ENCODE measurements around the gene FAM199X. TPM values are rescaled to one million over a fixed set of nuclear protein-coding genes. Genes with fewer than 3 reads are reported as not detected.
A peak's percentile ranks its signal among the peaks of the same experiment; 100 is the strongest.

Gene FAM199X
- total RNA-seq, 2 experiments from 2014 or later: 11.9 to 12.1 TPM

- Mint-ChIP-seq H3K27ac (peak within 1 kb of the TSS; percentile 100), H3K4me1 (peaks cover 22% of the 10 kb centered on the region), H3K27me3 (no peaks in the 10 kb centered on the region), H3K4me3 (peak within 1 kb of the TSS; percentile 97), H3K9me3 (ENCODE audit: low read depth) (no peaks in the 10 kb centered on the region), H3K36me3 (peaks cover 1% of the 10 kb centered on the region)
- CTCF ChIA-PET: interaction anchor here (1.7 to 2.3 kb wide), 3 partner anchors 10 to 238 kb away, joined by 8 to 14 read pairs (median 12); partner anchors contain the start of genes FAM199X and ZCCHC18
- DNase-seq (peak; percentile 86), ATAC-seq (peak; percentile 94)
Measured at GRCh38 chrX:104156630-104157529, 9.4 kb upstream of the FAM199X start, which contains the start of gene SLC25A53. Gene SLC25A53 (minus strand): TSS chrX:104157009. CDS start chrX:104105257, 51,752 bp downstream.

- DNase-seq (no peak), ATAC-seq (no peak)
- Mint-ChIP-seq H3K27ac (peak overlapping the region; percentile 36), H3K4me3 (peak overlapping the region; percentile 70), H3K9me3 (ENCODE audit: low read depth) (no peaks in the 10 kb centered on the region), H3K36me3 (peaks cover 1% of the 10 kb centered on the region), H3K4me1 (peaks cover 32% of the 10 kb centered on the region), H3K27me3 (no peaks in the 10 kb centered on the region)
- CTCF ChIA-PET: interaction anchor here (1.8 to 2.7 kb wide), 2 partner anchors 10 to 54 kb away, joined by 4 to 14 read pairs; partner anchors contain the start of gene SLC25A53
Measured at GRCh38 chrX:104166735-104167436, 633 bp downstream of the FAM199X start.

- ATAC-seq: no peak
- CTCF ChIA-PET: no interaction called here
- Mint-ChIP-seq H3K27ac (peak overlapping the region; percentile 28), H3K9me3 (ENCODE audit: low read depth) (no peaks in the 10 kb centered on the region), H3K4me1 (peaks cover 32% of the 10 kb centered on the region), H3K4me3 (peak overlapping the region; percentile 70), H3K36me3 (peaks cover 1% of the 10 kb centered on the region), H3K27me3 (no peaks in the 10 kb centered on the region)
- DNase-seq: no peak
Measured at GRCh38 chrX:104168127-104168526, 1.9 kb downstream of the FAM199X start.

GRCh38 chrX:104172121-104172520 is 5.9 kb downstream of the FAM199X start:
- no peak for DNase-seq
- peaks cover 24% of the 10 kb centered on the region for H3K4me1 Mint-ChIP-seq
- H3K4me3 Mint-ChIP-seq: no peak overlapping the region
- H3K27me3 Mint-ChIP-seq: no peaks in the 10 kb centered on the region
- no peaks in the 10 kb centered on the region for H3K9me3 Mint-ChIP-seq (ENCODE audit: low read depth)
- CTCF ChIA-PET: no interaction called here
- peaks cover 7% of the 10 kb centered on the region for H3K36me3 Mint-ChIP-seq
- no peak for ATAC-seq
- H3K27ac Mint-ChIP-seq: no peak overlapping the region

DNA sequence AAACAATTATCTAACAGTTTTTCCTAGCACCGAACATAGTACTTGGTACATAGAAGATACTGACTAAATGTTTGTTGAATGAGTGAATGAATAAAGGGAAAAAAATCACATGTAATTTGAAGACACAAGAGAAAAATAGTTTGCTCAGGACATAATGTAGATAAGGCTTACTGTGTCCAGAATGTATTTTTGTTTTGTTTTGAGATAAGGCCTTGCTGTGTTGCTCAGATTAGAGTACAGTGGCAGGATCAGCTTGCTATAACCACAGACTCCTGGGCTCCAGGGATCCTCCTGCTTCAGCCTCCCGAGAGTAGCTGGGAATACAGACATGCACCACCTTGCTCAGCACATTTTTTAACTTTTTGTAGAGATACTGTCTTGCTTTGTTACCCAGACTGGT is 6.5 kb downstream of the FAM199X start:
- CTCF ChIA-PET: interaction anchor here (1.5 kb wide), 1 partner anchor 18 kb away, joined by 4 read pairs; no protein-coding TSS in a partner anchor
- Mint-ChIP-seq H3K36me3 (peaks cover 8% of the 10 kb centered on the region), H3K4me1 (peaks cover 20% of the 10 kb centered on the region), H3K4me3 (no peak overlapping the region), H3K9me3 (ENCODE audit: low read depth) (no peaks in the 10 kb centered on the region), H3K27ac (no peak overlapping the region), H3K27me3 (no peaks in the 10 kb centered on the region)
- no peak for DNase-seq
- no peak for ATAC-seq

DNA sequence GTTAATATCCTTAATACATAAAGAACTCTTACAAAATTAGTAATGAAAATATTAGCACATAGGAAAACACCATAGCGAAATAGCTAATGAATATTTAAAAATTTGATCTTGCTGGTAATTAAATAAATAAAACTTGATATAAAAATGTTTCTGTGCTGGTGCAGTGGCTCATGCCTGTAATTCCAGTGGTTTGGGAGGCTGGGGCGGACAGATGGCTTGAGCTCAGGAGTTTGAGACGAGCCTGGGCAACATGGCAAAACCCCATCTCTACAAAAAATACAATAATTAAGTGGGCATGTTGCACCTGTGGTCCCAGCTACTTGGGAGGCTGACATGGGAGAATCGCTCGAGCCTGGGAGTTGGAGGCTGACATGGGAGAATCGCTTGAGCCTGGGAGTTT is 7.6 kb downstream of the FAM199X start:
- no peaks in the 10 kb centered on the region for H3K27me3 Mint-ChIP-seq
- H3K4me3 Mint-ChIP-seq: no peak overlapping the region
- H3K36me3 Mint-ChIP-seq: peaks cover 13% of the 10 kb centered on the region
- ATAC-seq: no peak
- no peak for DNase-seq
- peaks cover 11% of the 10 kb centered on the region for H3K4me1 Mint-ChIP-seq
- CTCF ChIA-PET: interaction anchor here (1.5 kb wide), 1 partner anchor 17 kb away, joined by 4 read pairs; no protein-coding TSS in a partner anchor
- H3K9me3 Mint-ChIP-seq (ENCODE audit: low read depth): no peaks in the 10 kb centered on the region
- H3K27ac Mint-ChIP-seq: no peak overlapping the region

DNA sequence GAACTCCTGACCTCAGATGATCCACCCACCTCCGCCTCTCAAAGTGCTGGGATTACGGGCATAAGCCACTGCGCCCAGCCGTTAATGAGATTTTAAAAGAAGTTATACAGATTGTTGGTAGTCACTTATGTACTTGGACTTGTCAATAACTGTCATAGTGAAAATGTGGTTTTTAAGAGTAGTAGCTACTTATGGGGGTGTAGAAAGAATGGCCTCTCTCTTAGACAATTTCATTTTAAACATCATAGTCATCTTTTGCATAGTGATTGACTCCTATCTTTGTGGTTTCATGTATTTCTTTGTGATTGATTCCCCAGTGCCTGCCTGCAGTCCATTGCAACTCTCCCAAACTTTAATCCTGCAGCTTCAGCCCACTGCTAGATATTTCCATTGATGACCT is 17.4 kb downstream of the FAM199X start:
- no peak overlapping the region for H3K27ac Mint-ChIP-seq
- H3K9me3 Mint-ChIP-seq (ENCODE audit: low read depth): no peaks in the 10 kb centered on the region
- H3K4me3 Mint-ChIP-seq: no peak overlapping the region
- CTCF ChIA-PET: no interaction called here
- no peaks in the 10 kb centered on the region for H3K27me3 Mint-ChIP-seq
- H3K36me3 Mint-ChIP-seq: peaks cover 15% of the 10 kb centered on the region
- DNase-seq: no peak
- H3K4me1 Mint-ChIP-seq: peaks cover 14% of the 10 kb centered on the region
- no peak for ATAC-seq

DNA sequence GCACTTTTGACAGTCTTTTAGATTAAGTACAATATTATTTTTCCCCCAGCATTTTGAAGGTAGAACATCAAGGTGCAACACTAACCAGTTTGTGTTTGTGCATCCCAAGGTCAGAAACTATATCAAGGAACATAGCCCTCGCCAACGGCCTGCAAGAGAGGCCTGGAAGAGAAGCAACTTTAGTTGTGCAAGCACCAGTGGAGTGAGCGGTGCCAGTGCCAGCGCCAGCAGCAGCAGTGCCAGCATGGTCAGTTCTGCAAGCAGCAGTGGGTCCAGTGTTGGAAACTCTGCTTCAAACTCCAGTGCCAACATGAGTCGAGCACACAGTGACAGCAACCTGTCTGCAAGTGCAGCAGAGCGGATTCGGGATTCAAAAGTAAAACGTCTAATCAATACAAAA is 21.7 kb downstream of the FAM199X start:
- Mint-ChIP-seq H3K9me3 (ENCODE audit: low read depth) (no peaks in the 10 kb centered on the region), H3K27me3 (no peaks in the 10 kb centered on the region), H3K36me3 (peaks cover 15% of the 10 kb centered on the region), H3K4me3 (no peak overlapping the region), H3K4me1 (peaks cover 11% of the 10 kb centered on the region), H3K27ac (no peak overlapping the region)
- CTCF ChIA-PET: no interaction called here
- DNase-seq (no peak), ATAC-seq (no peak)

GRCh38 chrX:104189837-104190236 is 23.6 kb downstream of the FAM199X start:
- Mint-ChIP-seq H3K9me3 (ENCODE audit: low read depth) (no peaks in the 10 kb centered on the region), H3K36me3 (peaks cover 14% of the 10 kb centered on the region), H3K27ac (no peak overlapping the region), H3K27me3 (no peaks in the 10 kb centered on the region), H3K4me3 (no peak overlapping the region), H3K4me1 (peaks cover 3% of the 10 kb centered on the region)
- CTCF ChIA-PET: no interaction called here
- DNase-seq (no peak), ATAC-seq (no peak)

DNA sequence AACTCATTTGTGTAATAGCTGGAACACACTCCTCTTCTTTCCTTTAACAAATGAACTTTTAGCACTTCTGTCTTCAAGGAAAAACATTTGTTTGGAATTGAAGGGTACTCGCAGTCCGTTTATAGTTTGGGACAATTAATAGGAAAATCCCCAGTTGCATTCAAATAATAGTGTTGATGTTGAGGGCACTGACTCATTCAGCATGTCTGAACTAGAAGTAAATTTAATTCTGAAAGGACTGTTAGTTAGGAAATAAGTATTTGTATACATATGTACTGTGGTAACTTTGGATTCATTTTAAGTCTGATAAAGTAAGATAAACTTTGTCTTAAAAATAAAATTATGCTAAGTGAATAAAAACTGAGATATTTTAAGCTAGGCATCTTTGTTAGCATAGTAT is 27.2 kb downstream of the FAM199X start:
- CTCF ChIA-PET: no interaction called here
- Mint-ChIP-seq H3K36me3 (peaks cover 9% of the 10 kb centered on the region), H3K4me1 (peaks cover 3% of the 10 kb centered on the region), H3K9me3 (ENCODE audit: low read depth) (no peaks in the 10 kb centered on the region), H3K27me3 (no peaks in the 10 kb centered on the region), H3K27ac (no peak overlapping the region), H3K4me3 (no peak overlapping the region)
- DNase-seq (no peak), ATAC-seq (no peak)

DNA sequence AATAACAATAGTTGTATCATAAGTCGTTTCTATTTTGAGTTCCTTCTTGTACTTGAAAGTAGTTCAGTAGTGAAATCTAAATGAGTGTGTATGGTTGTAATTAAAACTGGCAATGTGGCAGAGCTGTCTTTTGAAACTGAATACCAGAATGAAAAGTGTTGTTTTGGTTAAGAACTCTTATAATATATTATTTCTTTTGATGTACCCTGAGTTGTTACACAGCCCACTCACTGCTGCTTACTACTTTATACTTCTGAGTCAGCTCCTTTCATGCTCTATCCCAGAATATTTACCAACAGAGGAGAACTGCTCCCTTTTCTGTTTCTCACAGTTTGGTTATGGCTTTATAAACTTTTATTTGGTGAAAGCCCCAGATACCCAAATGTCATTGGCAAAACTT is 28.8 kb downstream of the FAM199X start:
- Mint-ChIP-seq H3K27me3 (no peaks in the 10 kb centered on the region), H3K27ac (no peak overlapping the region), H3K9me3 (ENCODE audit: low read depth) (no peaks in the 10 kb centered on the region), H3K4me3 (no peak overlapping the region), H3K36me3 (peaks cover 6% of the 10 kb centered on the region), H3K4me1 (peaks cover under 1% of the 10 kb centered on the region)
- no peak for ATAC-seq
- DNase-seq: no peak
- CTCF ChIA-PET: interaction anchor here (1.1 to 1.7 kb wide), 4 partner anchors 22 to 146 kb away, joined by 3 to 7 read pairs (median 4); no protein-coding TSS in a partner anchor

- no peaks in the 10 kb centered on the region for H3K27me3 Mint-ChIP-seq
- H3K4me3 Mint-ChIP-seq: no peak overlapping the region
- no peaks in the 10 kb centered on the region for H3K4me1 Mint-ChIP-seq
- ATAC-seq: no peak
- H3K27ac Mint-ChIP-seq: no peak overlapping the region
- CTCF ChIA-PET: interaction anchor here (1.1 to 1.7 kb wide), 5 partner anchors 22 to 145 kb away, joined by 3 to 7 read pairs (median 4); no protein-coding TSS in a partner anchor
- no peak for DNase-seq
- H3K36me3 Mint-ChIP-seq: peaks cover 2% of the 10 kb centered on the region
- no peaks in the 10 kb centered on the region for H3K9me3 Mint-ChIP-seq (ENCODE audit: low read depth)
Measured at GRCh38 chrX:104195489-104196084, 29.3 kb downstream of the FAM199X start.

- H3K36me3 Mint-ChIP-seq: peaks cover 3% of the 10 kb centered on the region
- no peak overlapping the region for H3K27ac Mint-ChIP-seq
- ATAC-seq (no peak), DNase-seq (no peak)
- no peaks in the 10 kb centered on the region for H3K27me3 Mint-ChIP-seq
- CTCF ChIA-PET: no interaction called here
- H3K4me3 Mint-ChIP-seq: no peak overlapping the region
- H3K9me3 Mint-ChIP-seq (ENCODE audit: low read depth): no peaks in the 10 kb centered on the region
- H3K4me1 Mint-ChIP-seq: no peaks in the 10 kb centered on the region
Measured at GRCh38 chrX:104205548-104205947, 39.3 kb downstream of the FAM199X start.

All from activated CD8-positive, alpha-beta memory T cell treated with anti-CD3 and anti-CD28 coated beads, Interleukin-2, amount 10 ng/mL, durations not matched to agents 7 days and 5 days (primary cell).